Measurements from ENCODE around the gene OVOL1.

DNA sequence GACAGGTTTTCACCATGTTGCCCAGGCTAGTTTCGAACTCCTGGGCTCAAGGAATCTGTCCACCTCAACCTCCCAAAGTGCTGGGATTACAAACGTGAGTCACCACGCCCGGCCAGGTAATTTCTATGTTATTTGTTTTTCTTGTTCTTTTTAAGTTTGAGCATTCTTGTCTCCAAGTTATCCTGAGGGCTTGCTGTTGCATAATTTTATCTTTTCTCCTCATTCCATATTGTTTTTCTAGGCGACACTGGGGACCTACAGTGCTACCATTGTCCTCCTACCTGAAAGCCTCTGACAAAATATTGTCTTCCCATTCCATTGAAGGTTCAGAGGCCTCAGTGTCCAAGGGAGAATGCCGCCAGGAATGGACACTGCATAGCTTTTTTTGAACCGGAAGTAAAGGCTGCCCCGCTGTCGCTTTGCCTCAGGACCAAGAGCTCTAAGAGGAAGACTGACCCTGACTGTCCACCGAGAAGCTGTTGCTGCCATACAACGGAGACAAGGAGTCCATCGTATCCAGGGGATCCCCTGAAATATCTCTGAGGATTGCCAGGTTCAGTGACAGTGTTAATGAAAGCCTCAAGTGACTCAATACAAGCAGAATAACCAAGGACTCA is 15.8 kb upstream of the OVOL1 start:
- TF ChIP-seq, protein P1, sequence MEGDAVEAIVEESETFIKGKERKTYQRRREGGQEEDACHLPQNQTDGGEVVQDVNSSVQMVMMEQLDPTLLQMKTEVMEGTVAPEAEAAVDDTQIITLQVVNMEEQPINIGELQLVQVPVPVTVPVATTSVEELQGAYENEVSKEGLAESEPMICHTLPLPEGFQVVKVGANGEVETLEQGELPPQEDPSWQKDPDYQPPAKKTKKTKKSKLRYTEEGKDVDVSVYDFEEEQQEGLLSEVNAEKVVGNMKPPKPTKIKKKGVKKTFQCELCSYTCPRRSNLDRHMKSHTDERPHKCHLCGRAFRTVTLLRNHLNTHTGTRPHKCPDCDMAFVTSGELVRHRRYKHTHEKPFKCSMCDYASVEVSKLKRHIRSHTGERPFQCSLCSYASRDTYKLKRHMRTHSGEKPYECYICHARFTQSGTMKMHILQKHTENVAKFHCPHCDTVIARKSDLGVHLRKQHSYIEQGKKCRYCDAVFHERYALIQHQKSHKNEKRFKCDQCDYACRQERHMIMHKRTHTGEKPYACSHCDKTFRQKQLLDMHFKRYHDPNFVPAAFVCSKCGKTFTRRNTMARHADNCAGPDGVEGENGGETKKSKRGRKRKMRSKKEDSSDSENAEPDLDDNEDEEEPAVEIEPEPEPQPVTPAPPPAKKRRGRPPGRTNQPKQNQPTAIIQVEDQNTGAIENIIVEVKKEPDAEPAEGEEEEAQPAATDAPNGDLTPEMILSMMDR (conservative IDR thresholded peaks at IDR 0.05 in 1 of 2, IDR thresholded peaks at IDR 0.05 in 1 of 2; ENCODE audit: extremely low read depth in 1 of 2, insufficient read depth in 1 of 2, low read depth in 1 of 2, low read length in 2 of 2): no peak
- TF ChIP-seq EZH2 (IDR thresholded peaks at IDR 0.05; ENCODE audit: borderline replicate concordance, low read length): no peak
